Mesendoderm (in vitro differentiated cells): Measurements from ENCODE around the gene PPIH. TPM values are rescaled to one million over a fixed set of nuclear protein-coding genes. Genes with fewer than 3 reads are reported as not detected.
A peak's percentile ranks its signal among the peaks of the same experiment; 100 is the strongest.
"Not testable (repeated sequence)": the region's sequence is repeated elsewhere in the genome, so short reads cannot be mapped to it uniquely, and the experiment has no call there.

ENCODE experiments used
- DNase-seq: peaks from one replicate; pipeline ENCODE4 v3.0.0; 2013
- H2AK5ac ChIP-seq: 2 replicates; pipeline ENCODE4 v1.6.1; 2013; ENCODE audit warnings: low read length, inconsistent platforms
- H2BK120ac ChIP-seq: 2 replicates; pipeline ENCODE4 v1.6.1; 2013; ENCODE audit warnings: low read depth, mild to moderate bottlenecking, low read length, moderate library complexity, mixed read lengths
- H2BK15ac ChIP-seq: replicated peaks from 2 replicates; pipeline ENCODE4 v1.6.1; 2013; ENCODE audit warnings: low read depth, mild to moderate bottlenecking, moderate library complexity
- H2BK5ac ChIP-seq: 2 replicates; pipeline ENCODE4 v1.6.1; 2013; ENCODE audit warnings: low read length, inconsistent platforms
- H3K18ac ChIP-seq: 2 replicates; pipeline ENCODE4 v1.6.1; 2013; ENCODE audit warnings: mild to moderate bottlenecking, low read length, mixed read lengths
- H3K23ac ChIP-seq: one replicate; pipeline ENCODE4 v1.6.1; 2013; ENCODE audit warnings: low read length
- H3K27ac ChIP-seq: 2 replicates; pipeline ENCODE4 v1.5.1; 2013; ENCODE audit warnings: low read depth, mild to moderate bottlenecking, inconsistent platforms, low read length, moderate library complexity
- H3K27me3 ChIP-seq: 2 replicates; pipeline ENCODE4 v1.6.1; 2013; ENCODE audit warnings: low read length, control low read depth, mild to moderate bottlenecking, inconsistent platforms; ENCODE audit not compliant: insufficient read depth, poor library complexity
- H3K36me3 ChIP-seq: 2 replicates; pipeline ENCODE4 v1.6.1; 2013; ENCODE audit warnings: low read length, inconsistent platforms; ENCODE audit not compliant: control insufficient read depth, insufficient read depth
- H3K4ac ChIP-seq: one replicate; pipeline ENCODE4 v1.6.1; 2013; ENCODE audit warnings: low read depth, mild to moderate bottlenecking, low read length, moderate library complexity
- H3K4me1 ChIP-seq: 2 replicates; pipeline ENCODE4 v1.6.1; 2013; ENCODE audit warnings: low read depth, low read length, inconsistent platforms; ENCODE audit not compliant: control insufficient read depth
- H3K4me2 ChIP-seq: 2 replicates; pipeline ENCODE4 v1.6.1; 2013; ENCODE audit warnings: low read length
- H3K4me3 ChIP-seq: 2 replicates; pipeline ENCODE4 v1.5.1; 2013; ENCODE audit warnings: mild to moderate bottlenecking, low read length
- H3K56ac ChIP-seq: one replicate; pipeline ENCODE4 v1.6.1; 2013; ENCODE audit warnings: low read length
- H3K79me1 ChIP-seq: 2 replicates; pipeline ENCODE4 v1.6.1; 2013; ENCODE audit warnings: low read length, inconsistent platforms
- H3K79me2 ChIP-seq: 2 replicates; pipeline ENCODE4 v1.6.1; 2013; ENCODE audit warnings: mild to moderate bottlenecking, low read length; ENCODE audit not compliant: control insufficient read depth, insufficient read depth
- H3K9ac ChIP-seq: 2 replicates; pipeline ENCODE4 v1.6.1; 2013; ENCODE audit warnings: low read length, inconsistent platforms
- H4K5ac ChIP-seq: one replicate; pipeline ENCODE4 v1.6.1; 2013; ENCODE audit warnings: low read length
- H4K8ac ChIP-seq: one replicate; pipeline ENCODE4 v1.6.1; 2013; ENCODE audit warnings: low read depth, mild to moderate bottlenecking, control low read depth, low read length, moderate library complexity
- WGBS: extraction: QIAGEN DNeasy Blood & Tissue Kit; methylation state at CpG from one replicate; pipeline ENCODE4 v1.1.7; 2013; ENCODE audit warnings: low lambda C conversion rate, missing lambda C conversion rate; ENCODE audit not compliant: insufficient coverage; ENCODE audit errors: extremely low coverage; 5-methylcytosine and 5-hydroxymethylcytosine counted together
- polyA plus RNA-seq, 2 experiments: library from polyadenylated mRNA; stranded (reverse); fragments of 200-250 nt; gene quantifications; one replicate each; pipeline ENCODE4 v1.2.3, GENCODE V29; 2013

PPIH gene
- polyA plus RNA-seq (2013, experiment 1 of 2), result 125 TPM
- 127 TPM for polyA plus RNA-seq (2013, experiment 2 of 2)

- no peak within 1 kb of the TSS for H2BK15ac ChIP-seq
- H3K4me2 ChIP-seq, result peak within 1 kb of the TSS; percentile 100
- H2BK5ac ChIP-seq, result peak within 1 kb of the TSS; percentile 31
- H4K5ac ChIP-seq, result no peak within 1 kb of the TSS
- peaks cover 2% of the 10 kb centered on the region for H3K79me1 ChIP-seq
- H3K56ac ChIP-seq, result peak within 1 kb of the TSS; percentile 96
- H3K9ac ChIP-seq, result peak within 1 kb of the TSS; percentile 87
- no peak within 1 kb of the TSS for H3K18ac ChIP-seq
- H3K27me3 ChIP-seq, result no peaks in the 10 kb centered on the region
- DNase-seq, result peak; percentile 97
- WGBS, result no CpG with 5 or more reads among the region's 53 CpGs
- peak within 1 kb of the TSS; percentile 71 for H3K4me3 ChIP-seq
- H4K8ac ChIP-seq, result peak within 1 kb of the TSS; percentile 16
- no peak within 1 kb of the TSS for H2AK5ac ChIP-seq
- H3K4ac ChIP-seq, result no peak within 1 kb of the TSS
- H3K4me1 ChIP-seq, result peaks cover 4% of the 10 kb centered on the region
- H3K79me2 ChIP-seq, result peaks cover 11% of the 10 kb centered on the region
- peak within 1 kb of the TSS; percentile 50 for H3K23ac ChIP-seq
- peak within 1 kb of the TSS; percentile 55 for H3K27ac ChIP-seq
- H2BK120ac ChIP-seq, result no peak within 1 kb of the TSS
- peaks cover 1% of the 10 kb centered on the region for H3K36me3 ChIP-seq
These were observed at the start of gene PPIH for GRCh38 chr1:42657981-42658876. TSS of gene PPIH (plus strand) at chr1:42658423. CDS start at chr1:42658447, 24 bp downstream.

- no peak overlapping the region for H3K27ac ChIP-seq
- no peaks in the 10 kb centered on the region for H3K27me3 ChIP-seq
- no peaks in the 10 kb centered on the region for H3K4me1 ChIP-seq
- no peak overlapping the region for H3K56ac ChIP-seq
- H3K79me2 ChIP-seq, result no peaks in the 10 kb centered on the region
- no peak overlapping the region for H3K4me3 ChIP-seq
- H3K4ac ChIP-seq, result no peak overlapping the region
- no peak overlapping the region for H3K9ac ChIP-seq
- WGBS, result no CpG with 5 or more reads among the region's 4 CpGs
- no peak overlapping the region for H2AK5ac ChIP-seq
- H3K36me3 ChIP-seq, result no peaks in the 10 kb centered on the region
- H2BK15ac ChIP-seq, result no peak overlapping the region
- no peak for DNase-seq
- H4K8ac ChIP-seq, result no peak overlapping the region
- no peaks in the 10 kb centered on the region for H3K79me1 ChIP-seq
- no peak overlapping the region for H2BK120ac ChIP-seq
- no peak overlapping the region for H3K18ac ChIP-seq
- no peak overlapping the region for H2BK5ac ChIP-seq
- H3K23ac ChIP-seq, result no peak overlapping the region
- H4K5ac ChIP-seq, result no peak overlapping the region
- H3K4me2 ChIP-seq, result no peak overlapping the region
These were observed 44.5 kb upstream of the PPIH start for GRCh38 chr1:42613803-42614131.

- H2BK15ac ChIP-seq, result no peak overlapping the region
- no peak overlapping the region for H3K18ac ChIP-seq
- H3K27ac ChIP-seq, result no peak overlapping the region
- H4K5ac ChIP-seq, result no peak overlapping the region
- no peaks in the 10 kb centered on the region for H3K79me1 ChIP-seq
- no peak overlapping the region for H3K23ac ChIP-seq
- no peak overlapping the region for H3K4ac ChIP-seq
- DNase-seq, result no peak
- H3K4me2 ChIP-seq, result no peak overlapping the region
- no peak overlapping the region for H4K8ac ChIP-seq
- H3K4me3 ChIP-seq, result no peak overlapping the region
- no CpG with 5 or more reads among the region's 2 CpGs for WGBS
- no peak overlapping the region for H3K9ac ChIP-seq
- H3K36me3 ChIP-seq, result no peaks in the 10 kb centered on the region
- no peaks in the 10 kb centered on the region for H3K79me2 ChIP-seq
- no peak overlapping the region for H2AK5ac ChIP-seq
- no peak overlapping the region for H3K56ac ChIP-seq
- H2BK5ac ChIP-seq, result no peak overlapping the region
- H2BK120ac ChIP-seq, result no peak overlapping the region
- no peaks in the 10 kb centered on the region for H3K27me3 ChIP-seq
- H3K4me1 ChIP-seq, result no peaks in the 10 kb centered on the region
These were observed 39.4 kb upstream of the PPIH start for GRCh38 chr1:42618866-42619265.

GRCh38 chr1:42620307-42620706 lies 37.9 kb upstream of the PPIH start:
- no peak overlapping the region for H3K56ac ChIP-seq
- no peak overlapping the region for H3K27ac ChIP-seq
- H3K79me2 ChIP-seq, result no peaks in the 10 kb centered on the region
- H3K79me1 ChIP-seq, result no peaks in the 10 kb centered on the region
- no peak overlapping the region for H3K9ac ChIP-seq
- no peak overlapping the region for H4K8ac ChIP-seq
- H3K4me3 ChIP-seq, result no peak overlapping the region
- H2AK5ac ChIP-seq, result no peak overlapping the region
- no peak for DNase-seq
- H3K4me2 ChIP-seq, result no peak overlapping the region
- no peaks in the 10 kb centered on the region for H3K36me3 ChIP-seq
- no peaks in the 10 kb centered on the region for H3K27me3 ChIP-seq
- no peak overlapping the region for H3K4ac ChIP-seq
- WGBS, result no CpG with 5 or more reads among the region's 2 CpGs
- H2BK5ac ChIP-seq, result no peak overlapping the region
- no peak overlapping the region for H2BK15ac ChIP-seq
- H3K23ac ChIP-seq, result no peak overlapping the region
- no peaks in the 10 kb centered on the region for H3K4me1 ChIP-seq
- H3K18ac ChIP-seq, result no peak overlapping the region
- H4K5ac ChIP-seq, result no peak overlapping the region
- no peak overlapping the region for H2BK120ac ChIP-seq

GRCh38 chr1:42621180-42621579 lies 37.0 kb upstream of the PPIH start:
- H3K4ac ChIP-seq, H3K36me3 ChIP-seq, H3K4me1 ChIP-seq, H3K4me2 ChIP-seq, H3K18ac ChIP-seq, H2AK5ac ChIP-seq, H3K79me2 ChIP-seq, H3K79me1 ChIP-seq, H4K8ac ChIP-seq, DNase-seq, H2BK5ac ChIP-seq, H2BK120ac ChIP-seq, H3K4me3 ChIP-seq, H3K27me3 ChIP-seq, H4K5ac ChIP-seq, H3K56ac ChIP-seq, H3K23ac ChIP-seq, H3K27ac ChIP-seq, H3K9ac ChIP-seq, H2BK15ac ChIP-seq: not testable (repeated sequence)
- WGBS, result no CpG with 5 or more reads among the region's 4 CpGs
